Measurements from ENCODE around the gene MIDN.

- TF ChIP-seq, protein P1, sequence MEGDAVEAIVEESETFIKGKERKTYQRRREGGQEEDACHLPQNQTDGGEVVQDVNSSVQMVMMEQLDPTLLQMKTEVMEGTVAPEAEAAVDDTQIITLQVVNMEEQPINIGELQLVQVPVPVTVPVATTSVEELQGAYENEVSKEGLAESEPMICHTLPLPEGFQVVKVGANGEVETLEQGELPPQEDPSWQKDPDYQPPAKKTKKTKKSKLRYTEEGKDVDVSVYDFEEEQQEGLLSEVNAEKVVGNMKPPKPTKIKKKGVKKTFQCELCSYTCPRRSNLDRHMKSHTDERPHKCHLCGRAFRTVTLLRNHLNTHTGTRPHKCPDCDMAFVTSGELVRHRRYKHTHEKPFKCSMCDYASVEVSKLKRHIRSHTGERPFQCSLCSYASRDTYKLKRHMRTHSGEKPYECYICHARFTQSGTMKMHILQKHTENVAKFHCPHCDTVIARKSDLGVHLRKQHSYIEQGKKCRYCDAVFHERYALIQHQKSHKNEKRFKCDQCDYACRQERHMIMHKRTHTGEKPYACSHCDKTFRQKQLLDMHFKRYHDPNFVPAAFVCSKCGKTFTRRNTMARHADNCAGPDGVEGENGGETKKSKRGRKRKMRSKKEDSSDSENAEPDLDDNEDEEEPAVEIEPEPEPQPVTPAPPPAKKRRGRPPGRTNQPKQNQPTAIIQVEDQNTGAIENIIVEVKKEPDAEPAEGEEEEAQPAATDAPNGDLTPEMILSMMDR (IDR thresholded peaks at IDR 0.05) = no peak
- TF ChIP-seq POLR2AphosphoS5 (IDR thresholded peaks at IDR 0.05; ENCODE audit: low read depth, low read length) = no peak
Observed at GRCh38 chr19:1290703-1291651, 42.6 kb downstream of the MIDN start.

Data from Panc1 (cell line).